HG03066 (cell line): ENCODE data around the gene PPTC7.
A peak's percentile ranks its signal among the peaks of the same experiment; 100 is the strongest.

Experiments
- ATAC-seq: cut with Tn5 transposase; IDR thresholded peaks from one replicate; pipeline ENCODE4 v1.9.1; 2021; ENCODE audit warnings: low read depth; ENCODE audit not compliant: unreplicated experiment

PPTC7 gene

DNA sequence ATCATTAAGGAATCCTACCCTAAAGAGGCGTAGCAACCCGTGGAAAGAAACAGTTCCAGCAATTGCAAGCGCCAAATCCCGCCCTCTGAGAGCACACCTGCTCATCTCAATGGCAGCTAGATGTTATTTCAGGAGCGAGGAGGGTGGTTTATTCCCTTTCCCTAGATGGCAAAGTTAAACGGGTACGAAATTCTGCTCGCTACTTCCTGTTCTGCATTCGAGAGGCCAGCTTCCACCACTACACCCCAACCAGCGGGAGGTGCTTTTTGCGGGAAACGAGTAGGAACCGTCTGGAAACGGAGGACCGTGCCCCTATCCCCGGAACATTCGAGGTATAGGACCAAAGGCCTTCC, 81.7 kb downstream of the PPTC7 start:
- peak; percentile 20 for ATAC-seq

GRCh38 chr12:110498984-110499706, 84.0 kb downstream of the PPTC7 start:
- no peak for ATAC-seq
